H7 (cell line): ENCODE data around the gene SH3YL1. TPM values are rescaled to one million over a fixed set of nuclear protein-coding genes. Genes with fewer than 3 reads are reported as not detected.

Experiments
- DNase-seq: peaks from one replicate; pipeline ENCODE4 v3.0.0; 2012
- H3K27me3 ChIP-seq: 2 replicates; pipeline ENCODE4 v1.6.0; 2011; ENCODE audit warnings: mild to moderate bottlenecking, low read length; ENCODE audit not compliant: control insufficient read depth, insufficient read depth
- H3K36me3 ChIP-seq: replicated peaks from 2 replicates; pipeline ENCODE4 v1.5.1; 2011; ENCODE audit warnings: low read length; ENCODE audit not compliant: control insufficient read depth, insufficient read depth
- H3K4me3 ChIP-seq: 2 replicates; pipeline ENCODE4 v1.5.1; 2011; ENCODE audit warnings: low read depth, mild to moderate bottlenecking, control low read depth, low read length, moderate library complexity; ENCODE audit not compliant: insufficient read depth
- total RNA-seq: library from RNA; depleted of rRNA; stranded (reverse); fragments of >200 nt; shearing (Covaris generic); gene quantifications from 2 replicates; pipeline ENCODE4 v1.2.3, GENCODE V29; 2014; rRNA removed

Gene SH3YL1, protein sequence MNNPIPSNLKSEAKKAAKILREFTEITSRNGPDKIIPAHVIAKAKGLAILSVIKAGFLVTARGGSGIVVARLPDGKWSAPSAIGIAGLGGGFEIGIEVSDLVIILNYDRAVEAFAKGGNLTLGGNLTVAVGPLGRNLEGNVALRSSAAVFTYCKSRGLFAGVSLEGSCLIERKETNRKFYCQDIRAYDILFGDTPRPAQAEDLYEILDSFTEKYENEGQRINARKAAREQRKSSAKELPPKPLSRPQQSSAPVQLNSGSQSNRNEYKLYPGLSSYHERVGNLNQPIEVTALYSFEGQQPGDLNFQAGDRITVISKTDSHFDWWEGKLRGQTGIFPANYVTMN
- 13.1 and 15.4 TPM in 2 replicates for total RNA-seq

GRCh38 chr2:263774-264492 is at the start of gene SH3YL1:
Gene SH3YL1 (minus strand): TSS chr2:264032. CDS start chr2:263984, 48 bp downstream.
- Histone ChIP-seq H3K27me3 (peaks cover 9% of the 10 kb centered on the region), H3K36me3 (no peaks in the 10 kb centered on the region), H3K4me3 (peak within 1 kb of the TSS; percentile 88)
- peak; percentile 82 for DNase-seq

- no peak overlapping the region for H3K4me3 ChIP-seq
- DNase-seq: no peak
- H3K36me3 ChIP-seq: no peaks in the 10 kb centered on the region
- no peaks in the 10 kb centered on the region for H3K27me3 ChIP-seq
Measured at GRCh38 chr2:310994-311393, 47.2 kb upstream of the SH3YL1 start.

- no peaks in the 10 kb centered on the region for H3K36me3 ChIP-seq
- no peak for DNase-seq
- H3K27me3 ChIP-seq: no peaks in the 10 kb centered on the region
- H3K4me3 ChIP-seq: no peak overlapping the region
Measured at GRCh38 chr2:309954-310510, 46.2 kb upstream of the SH3YL1 start.

GRCh38 chr2:309148-309953 is 45.5 kb upstream of the SH3YL1 start:
- Histone ChIP-seq H3K4me3 (no peak overlapping the region), H3K36me3 (no peaks in the 10 kb centered on the region), H3K27me3 (no peaks in the 10 kb centered on the region)
- DNase-seq: peak; percentile 62

DNA sequence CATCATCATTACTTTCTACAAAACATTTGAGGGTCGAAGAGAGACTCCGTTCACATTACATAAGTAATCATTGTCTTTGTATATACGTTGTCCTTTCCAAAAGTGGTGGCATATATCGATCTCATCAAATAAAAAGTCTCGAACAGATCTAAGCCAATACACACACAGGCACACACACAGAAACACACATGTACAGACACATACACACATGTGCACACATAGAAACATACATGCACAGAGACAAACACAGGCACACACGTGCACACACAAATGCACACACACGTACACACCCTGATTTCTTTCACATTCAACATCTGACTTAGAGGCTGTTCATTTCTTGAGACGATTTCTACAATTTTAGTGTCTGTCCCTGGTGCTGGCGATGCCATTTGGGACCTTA is 41.5 kb upstream of the SH3YL1 start:
- no peak for DNase-seq
- no peaks in the 10 kb centered on the region for H3K27me3 ChIP-seq

DNA sequence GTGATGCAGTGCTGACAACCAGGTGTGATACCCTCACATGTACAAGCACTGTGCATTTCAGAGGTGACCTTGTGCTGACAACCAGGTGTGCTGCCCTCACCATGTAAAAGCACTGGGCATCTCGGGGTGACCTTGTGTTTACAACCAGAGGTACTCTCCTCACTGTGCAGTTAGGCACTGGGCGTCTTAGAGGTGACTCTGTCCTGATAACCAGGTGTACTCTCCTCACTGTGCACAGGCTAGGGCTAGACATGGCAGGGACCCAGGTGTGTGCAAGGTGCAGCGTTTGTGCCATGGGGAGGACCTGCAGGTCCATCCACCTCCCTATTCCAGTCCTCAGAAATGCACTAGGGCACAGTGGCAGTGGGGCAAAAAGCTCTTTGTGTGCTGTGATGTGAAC is 32.5 kb upstream of the SH3YL1 start:
- no peak for DNase-seq
- Histone ChIP-seq H3K4me3 (no peak overlapping the region), H3K36me3 (no peaks in the 10 kb centered on the region), H3K27me3 (no peaks in the 10 kb centered on the region; the same call in none of the 2 replicates)

More for the DNA sequence above, 41.5 kb upstream of the SH3YL1 start:
- H3K4me3 ChIP-seq: no peak overlapping the region
- no peaks in the 10 kb centered on the region for H3K36me3 ChIP-seq

- H3K4me3 ChIP-seq: no peak overlapping the region
- peaks cover 5% of the 10 kb centered on the region for H3K27me3 ChIP-seq
- no peaks in the 10 kb centered on the region for H3K36me3 ChIP-seq
- DNase-seq: no peak
Measured at GRCh38 chr2:295090-295489, 31.3 kb upstream of the SH3YL1 start.

DNA sequence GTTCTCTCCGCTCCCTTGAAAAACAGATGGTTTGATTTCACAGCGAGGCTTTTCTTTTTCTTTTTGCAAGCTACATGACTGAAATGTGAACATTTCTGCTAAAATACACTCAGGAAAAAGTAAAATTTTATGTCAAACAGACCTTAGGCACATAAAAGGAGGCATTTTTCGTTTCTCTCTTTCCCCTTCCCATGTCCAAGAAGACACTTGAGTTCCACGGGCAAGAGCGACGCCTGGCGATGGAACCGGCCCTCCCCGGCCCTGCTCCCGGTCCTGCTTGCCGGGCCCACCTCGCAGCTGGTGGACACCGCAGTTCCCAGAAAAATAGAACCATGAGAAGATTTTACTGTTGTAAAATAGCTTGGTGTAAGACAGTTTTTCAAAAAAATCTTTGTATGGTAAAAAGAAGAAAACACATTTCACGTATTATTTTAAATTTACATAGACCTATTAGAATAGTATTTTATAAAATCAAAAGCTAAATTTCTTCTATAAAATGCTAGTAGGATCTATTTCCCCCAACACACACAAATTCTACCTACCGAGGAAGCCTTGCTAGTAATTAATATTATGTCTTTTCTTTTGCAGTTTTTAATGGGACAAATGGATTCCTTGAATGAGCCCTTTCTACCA is 26.4 kb upstream of the SH3YL1 start:
- Histone ChIP-seq H3K4me3 (peak overlapping the region; percentile 50), H3K27me3 (peaks cover 35% of the 10 kb centered on the region), H3K36me3 (no peaks in the 10 kb centered on the region)
- peak; percentile 89 for DNase-seq

GRCh38 chr2:289362-290089 is 25.7 kb upstream of the SH3YL1 start:
- peak; percentile 78 for DNase-seq
- peaks cover 35% of the 10 kb centered on the region for H3K27me3 ChIP-seq
- H3K4me3 ChIP-seq: peak overlapping the region; percentile 50
- no peaks in the 10 kb centered on the region for H3K36me3 ChIP-seq

- Histone ChIP-seq H3K27me3 (peaks cover 35% of the 10 kb centered on the region), H3K36me3 (no peaks in the 10 kb centered on the region), H3K4me3 (peak overlapping the region; percentile 50)
- DNase-seq: peak; percentile 84
Measured at GRCh38 chr2:288758-289361, 25.0 kb upstream of the SH3YL1 start.

GRCh38 chr2:287911-288757 is 24.3 kb upstream of the SH3YL1 start, which contains the start of gene ALKAL2:
Gene ALKAL2 (minus strand): TSS chr2:288091. CDS start chr2:287835, 256 bp downstream.
- Histone ChIP-seq H3K36me3 (no peaks in the 10 kb centered on the region), H3K27me3 (peaks cover 35% of the 10 kb centered on the region), H3K4me3 (peak within 1 kb of the TSS; percentile 50)
- DNase-seq: peak; percentile 86

DNA sequence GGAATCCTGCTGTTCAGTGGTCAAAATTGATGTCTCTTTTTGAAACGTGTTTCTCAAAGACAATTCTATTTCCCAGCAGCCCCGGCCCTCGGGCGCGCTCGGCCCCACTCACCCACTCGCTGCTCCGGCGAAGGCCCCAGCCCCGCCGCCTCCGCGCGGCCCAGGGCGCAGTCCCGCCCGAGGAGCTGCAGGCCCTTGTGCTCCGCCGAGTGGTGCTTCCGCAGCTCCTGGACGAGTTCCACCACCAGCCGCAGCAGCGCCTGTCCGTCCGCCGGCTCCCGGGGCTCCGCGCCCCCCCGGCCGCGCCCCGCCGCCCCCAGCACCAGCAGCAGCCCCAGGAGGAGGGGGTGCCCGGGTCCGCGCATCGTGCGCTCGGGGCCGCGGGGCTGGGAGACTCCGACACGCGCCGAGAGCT is 23.6 kb upstream of the SH3YL1 start:
- peak; percentile 86 for DNase-seq
- H3K4me3 ChIP-seq: peak overlapping the region; percentile 43
- H3K36me3 ChIP-seq: no peaks in the 10 kb centered on the region
- peaks cover 35% of the 10 kb centered on the region for H3K27me3 ChIP-seq
